Activated T-helper 1 cell treated with anti-CD3 and anti-CD28 coated beads, Interleukin-12 subunit alpha, Interleukin-12 subunit beta, Interleukin-2, Interleukin-4 antibody, amounts not matched to agents 30 ng/mL and 10 ng/mL and 1 ng/mL, durations not matched to agents 14 hours and 24 hours and 36 hours (primary cell): ENCODE results near the gene SLC46A2. TPM values are rescaled to one million over a fixed set of nuclear protein-coding genes. Genes with fewer than 3 reads are reported as not detected.

ENCODE experiments used
- DNase-seq: peaks from one replicate; pipeline ENCODE4 v3.0.0; 2021; ENCODE audit warnings: low spot score
- H3K27ac Mint-ChIP-seq: one replicate; pipeline ENCODE4 v1.8.0; 2021; ENCODE audit warnings: mild to moderate bottlenecking, mixed read lengths
- H3K27me3 Mint-ChIP-seq: one replicate; pipeline ENCODE4 v1.8.0; 2022; ENCODE audit warnings: mild to moderate bottlenecking, moderate library complexity, mixed read lengths; ENCODE audit not compliant: insufficient read depth
- H3K36me3 Mint-ChIP-seq: one replicate; pipeline ENCODE4 v1.8.0; 2021; ENCODE audit warnings: low read depth, mixed read lengths
- H3K4me1 Mint-ChIP-seq: one replicate; pipeline ENCODE4 v1.8.0; 2021; ENCODE audit warnings: low read depth, mixed read lengths
- H3K4me3 Mint-ChIP-seq: one replicate; pipeline ENCODE4 v1.8.0; 2021; ENCODE audit warnings: mild to moderate bottlenecking, moderate library complexity, mixed read lengths
- H3K9me3 Mint-ChIP-seq: one replicate; pipeline ENCODE4 v1.8.0; 2021; ENCODE audit warnings: mixed read lengths
- intact Hi-C: fragments of 100-400 bp; cut with micrococcal nuclease; formaldehyde crosslinking; loops from one replicate; pipeline ENCODE4 v1.15.1; 2024
- total RNA-seq: library from RNA; stranded (reverse); gene quantifications from 2 replicates; pipeline ENCODE4 v1.2.3, GENCODE V29; 2022

Gene SLC46A2
- total RNA-seq, 1 donor from 2014 or later: not detected

GRCh38 chr9:112880650-112881049, 10.0 kb downstream of the SLC46A2 start:
- Mint-ChIP-seq H3K27me3 (peaks cover 3% of the 10 kb centered on the region), H3K36me3 (peaks cover 2% of the 10 kb centered on the region), H3K9me3 (no peaks in the 10 kb centered on the region), H3K27ac (no peak overlapping the region), H3K4me3 (no peak overlapping the region), H3K4me1 (no peaks in the 10 kb centered on the region)
- no peak for DNase-seq
- intact Hi-C loops: no loop called here

- Mint-ChIP-seq H3K27me3 (peaks cover 3% of the 10 kb centered on the region), H3K9me3 (no peaks in the 10 kb centered on the region), H3K4me1 (no peaks in the 10 kb centered on the region), H3K36me3 (peaks cover 2% of the 10 kb centered on the region), H3K4me3 (no peak overlapping the region), H3K27ac (no peak overlapping the region)
- intact Hi-C loops: no loop called here
- no peak for DNase-seq
These were observed 11.9 kb downstream of the SLC46A2 start for GRCh38 chr9:112878752-112879151.

GRCh38 chr9:112873773-112874405, 16.8 kb downstream of the SLC46A2 start:
- H3K27ac Mint-ChIP-seq: no peak overlapping the region
- no peaks in the 10 kb centered on the region for H3K27me3 Mint-ChIP-seq
- no peak for DNase-seq
- no peaks in the 10 kb centered on the region for H3K4me1 Mint-ChIP-seq
- H3K4me3 Mint-ChIP-seq: no peak overlapping the region
- intact Hi-C loops: no loop called here
- no peaks in the 10 kb centered on the region for H3K9me3 Mint-ChIP-seq
- H3K36me3 Mint-ChIP-seq: peaks cover 3% of the 10 kb centered on the region

GRCh38 chr9:112872019-112872418, 18.7 kb downstream of the SLC46A2 start:
- H3K27ac Mint-ChIP-seq: no peak overlapping the region
- intact Hi-C loops: no loop called here
- no peaks in the 10 kb centered on the region for H3K4me1 Mint-ChIP-seq
- no peak overlapping the region for H3K4me3 Mint-ChIP-seq
- no peaks in the 10 kb centered on the region for H3K27me3 Mint-ChIP-seq
- H3K9me3 Mint-ChIP-seq: no peaks in the 10 kb centered on the region
- no peak for DNase-seq
- peaks cover 4% of the 10 kb centered on the region for H3K36me3 Mint-ChIP-seq

- DNase-seq: no peak
- peaks cover 7% of the 10 kb centered on the region for H3K4me1 Mint-ChIP-seq
- intact Hi-C loops: no loop called here
- no peaks in the 10 kb centered on the region for H3K9me3 Mint-ChIP-seq
- no peak overlapping the region for H3K4me3 Mint-ChIP-seq
- H3K36me3 Mint-ChIP-seq: peaks cover 4% of the 10 kb centered on the region
- H3K27me3 Mint-ChIP-seq: no peaks in the 10 kb centered on the region
- H3K27ac Mint-ChIP-seq: no peak overlapping the region
These were observed 20.1 kb downstream of the SLC46A2 start for GRCh38 chr9:112870556-112870955.

GRCh38 chr9:112869917-112870316, 20.8 kb downstream of the SLC46A2 start:
- H3K4me1 Mint-ChIP-seq: peaks cover 7% of the 10 kb centered on the region
- H3K27me3 Mint-ChIP-seq: no peaks in the 10 kb centered on the region
- H3K27ac Mint-ChIP-seq: no peak overlapping the region
- H3K9me3 Mint-ChIP-seq: no peaks in the 10 kb centered on the region
- intact Hi-C loops: no loop called here
- H3K4me3 Mint-ChIP-seq: no peak overlapping the region
- DNase-seq: no peak
- peaks cover 4% of the 10 kb centered on the region for H3K36me3 Mint-ChIP-seq

- H3K36me3 Mint-ChIP-seq: peaks cover 4% of the 10 kb centered on the region
- H3K27me3 Mint-ChIP-seq: no peaks in the 10 kb centered on the region
- H3K9me3 Mint-ChIP-seq: no peaks in the 10 kb centered on the region
- no peak overlapping the region for H3K27ac Mint-ChIP-seq
- peaks cover 8% of the 10 kb centered on the region for H3K4me1 Mint-ChIP-seq
- intact Hi-C loops: no loop called here
- H3K4me3 Mint-ChIP-seq: no peak overlapping the region
- no peak for DNase-seq
These were observed 21.6 kb downstream of the SLC46A2 start for GRCh38 chr9:112869041-112869529.

- Mint-ChIP-seq H3K27ac (no peak overlapping the region), H3K9me3 (no peaks in the 10 kb centered on the region), H3K27me3 (no peaks in the 10 kb centered on the region), H3K36me3 (peaks cover 4% of the 10 kb centered on the region), H3K4me1 (peaks cover 14% of the 10 kb centered on the region), H3K4me3 (no peak overlapping the region)
- DNase-seq: no peak
- intact Hi-C loops: no loop called here
These were observed 22.2 kb downstream of the SLC46A2 start for GRCh38 chr9:112868461-112868860.

GRCh38 chr9:112867275-112867991, 23.2 kb downstream of the SLC46A2 start:
- H3K27me3 Mint-ChIP-seq: no peaks in the 10 kb centered on the region
- H3K36me3 Mint-ChIP-seq: peaks cover 4% of the 10 kb centered on the region
- H3K9me3 Mint-ChIP-seq: no peaks in the 10 kb centered on the region
- peak overlapping the region; percentile 64 for H3K27ac Mint-ChIP-seq
- peaks cover 19% of the 10 kb centered on the region for H3K4me1 Mint-ChIP-seq
- intact Hi-C loops: no loop called here
- DNase-seq: no peak
- H3K4me3 Mint-ChIP-seq: no peak overlapping the region

GRCh38 chr9:112866662-112867274, 23.9 kb downstream of the SLC46A2 start:
- intact Hi-C loops: no loop called here
- Mint-ChIP-seq H3K27me3 (no peaks in the 10 kb centered on the region), H3K4me3 (no peak overlapping the region), H3K9me3 (no peaks in the 10 kb centered on the region), H3K4me1 (peaks cover 19% of the 10 kb centered on the region), H3K36me3 (peaks cover 4% of the 10 kb centered on the region), H3K27ac (no peak overlapping the region)
- no peak for DNase-seq

- peaks cover 4% of the 10 kb centered on the region for H3K36me3 Mint-ChIP-seq
- no peak overlapping the region for H3K4me3 Mint-ChIP-seq
- peaks cover 19% of the 10 kb centered on the region for H3K4me1 Mint-ChIP-seq
- H3K27ac Mint-ChIP-seq: no peak overlapping the region
- DNase-seq: no peak
- H3K27me3 Mint-ChIP-seq: peaks cover 5% of the 10 kb centered on the region
- no peaks in the 10 kb centered on the region for H3K9me3 Mint-ChIP-seq
- intact Hi-C loops: no loop called here
These were observed 25.7 kb downstream of the SLC46A2 start for GRCh38 chr9:112864982-112865381.

- H3K27ac Mint-ChIP-seq: no peak overlapping the region
- no peak overlapping the region for H3K4me3 Mint-ChIP-seq
- peaks cover 5% of the 10 kb centered on the region for H3K27me3 Mint-ChIP-seq
- intact Hi-C loops: no loop called here
- H3K36me3 Mint-ChIP-seq: peaks cover 2% of the 10 kb centered on the region
- DNase-seq: no peak
- peaks cover 19% of the 10 kb centered on the region for H3K4me1 Mint-ChIP-seq
- no peaks in the 10 kb centered on the region for H3K9me3 Mint-ChIP-seq
These were observed 26.3 kb downstream of the SLC46A2 start for GRCh38 chr9:112864403-112864802.

- Mint-ChIP-seq H3K9me3 (no peaks in the 10 kb centered on the region), H3K4me1 (peaks cover 19% of the 10 kb centered on the region), H3K27ac (no peak overlapping the region), H3K36me3 (peaks cover 2% of the 10 kb centered on the region), H3K4me3 (no peak overlapping the region), H3K27me3 (peaks cover 5% of the 10 kb centered on the region)
- DNase-seq: no peak
- intact Hi-C loops: no loop called here
These were observed 26.9 kb downstream of the SLC46A2 start for GRCh38 chr9:112863746-112864145.
